ENCODE data around the gene LY6G6D. TPM values are rescaled to one million over a fixed set of nuclear protein-coding genes. Genes with fewer than 3 reads are reported as not detected.

Gene LY6G6D
- total and polyA plus RNA-seq, 2 of the 13 experiments (the other 11 are each of a cell fraction or from before 2014, with no cell fraction given): not detected

- TF ChIP-seq NR2C2 (CRISPR knock-in tag; IDR thresholded peaks at IDR 0.05; ENCODE audit: borderline replicate concordance): peak; percentile 99
- 0 out of 2 replicates have a peak, but pooled peaks have one; percentile 73 for TF ChIP-seq ZBTB3 (CRISPR knock-in tag; IDR thresholded peaks at IDR 0.05; ENCODE audit: borderline replicate concordance, low read depth)
- no peak for TF ChIP-seq SP140L (CRISPR knock-in tag; IDR thresholded peaks at IDR 0.05; ENCODE audit: borderline replicate concordance)
- TF ChIP-seq GMEB2 (CRISPR knock-in tag; IDR thresholded peaks at IDR 0.05; ENCODE audit: low read depth): peak; percentile 68; the same call in 1 of the 2 replicates
- no peak for TF ChIP-seq FUBP1 (CRISPR knock-in tag; IDR thresholded peaks at IDR 0.05; ENCODE audit: borderline replicate concordance)
- TF ChIP-seq CCAR2 (optimal IDR thresholded peaks at IDR 0.05; ENCODE audit: low read depth, low read length): no peak
- no peak for TF ChIP-seq SMC3 (IDR thresholded peaks at IDR 0.05; ENCODE audit: low read length)
- peak; percentile 6; the same call in 1 of the 2 replicates for TF ChIP-seq RBAK (CRISPR knock-in tag; IDR thresholded peaks at IDR 0.05)
- TF ChIP-seq ZNF605 (CRISPR knock-in tag; IDR thresholded peaks at IDR 0.05): no peak; the same call in 1 of the 2 replicates
- no peak for TF ChIP-seq ZNF205 (CRISPR knock-in tag; IDR thresholded peaks at IDR 0.05)
- TF ChIP-seq CEBPB (IDR thresholded peaks at IDR 0.05; ENCODE audit: borderline replicate concordance, low read depth, low read length): no peak
- no peak for TF ChIP-seq STAG1 (CRISPR knock-in tag; IDR thresholded peaks at IDR 0.05)
- no peak; the same call in 1 of the 2 replicates for TF ChIP-seq PBX2 (CRISPR knock-in tag; IDR thresholded peaks at IDR 0.05)
- TF ChIP-seq MAFG (CRISPR knock-in tag; IDR thresholded peaks at IDR 0.05): no peak
- no peak for TF ChIP-seq ZNF737 (CRISPR knock-in tag; IDR thresholded peaks at IDR 0.05; ENCODE audit: borderline replicate concordance)
- peak; percentile 71; the same call in 1 of the 2 replicates for TF ChIP-seq ZNF724P (CRISPR knock-in tag; IDR thresholded peaks at IDR 0.05; ENCODE audit: borderline replicate concordance)
- TF ChIP-seq ZNF652 (CRISPR knock-in tag; IDR thresholded peaks at IDR 0.05; ENCODE audit: borderline replicate concordance, low read depth): peak; percentile 4; the same call in 1 of the 2 replicates
- TF ChIP-seq HMGXB4 (CRISPR knock-in tag; IDR thresholded peaks at IDR 0.05; ENCODE audit: borderline replicate concordance in 1 of 2, low read depth in 1 of 2): peak; percentile 55 to 71
- TF ChIP-seq MXD1 (CRISPR knock-in tag; IDR thresholded peaks at IDR 0.05): peak; percentile 76
- TF ChIP-seq SP4 (CRISPR knock-in tag; IDR thresholded peaks at IDR 0.05): no peak; the same call in 1 of the 2 replicates
- no peak; the same call in none of the 2 replicates for TF ChIP-seq ZNF792 (CRISPR knock-in tag; IDR thresholded peaks at IDR 0.05)
- TF ChIP-seq ZNF670 (CRISPR knock-in tag; IDR thresholded peaks at IDR 0.05; ENCODE audit: borderline replicate concordance): no peak
Measured at GRCh38 chr6:31665501-31666336, 49.4 kb upstream of the LY6G6D start, which contains the start of gene CSNK2B (continued).

Measured in HepG2 (cell line).